ENCODE results near the gene APBA3. TPM values are rescaled to one million over a fixed set of nuclear protein-coding genes. Genes with fewer than 3 reads are reported as not detected.

Gene APBA3
- total RNA-seq, 1 experiment from 2014 or later: 5.8 TPM

DNA sequence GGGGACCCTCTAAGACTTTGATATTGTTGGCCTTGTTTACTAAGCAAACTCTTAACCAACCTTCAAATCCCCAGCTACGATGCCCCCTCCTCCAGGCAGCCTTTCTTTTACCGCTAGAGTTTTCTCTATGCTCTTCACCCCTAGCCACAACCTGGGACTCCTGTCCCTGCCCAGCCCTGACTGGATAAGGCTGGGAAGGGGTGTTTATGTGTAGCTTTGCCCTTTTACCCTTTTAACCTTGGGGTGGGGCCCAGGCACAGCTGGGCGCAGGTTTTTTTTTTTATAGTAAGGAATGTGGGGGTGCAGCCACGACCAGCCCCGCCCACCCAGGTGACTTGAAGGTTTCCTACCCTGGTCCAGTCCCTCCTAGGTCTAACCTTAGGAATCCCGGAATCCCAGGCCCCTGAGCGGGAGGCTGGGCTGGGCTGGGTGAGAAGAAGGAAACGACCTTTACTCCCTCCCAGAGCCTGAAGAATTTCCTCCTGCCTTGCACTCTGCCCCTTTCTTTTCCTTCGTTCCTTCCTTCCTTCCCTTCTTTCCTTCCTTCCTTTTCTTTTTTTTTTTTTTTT is 41.1 kb downstream of the APBA3 start:
- DNase-seq (ENCODE audit: low read depth): no peak

DNA sequence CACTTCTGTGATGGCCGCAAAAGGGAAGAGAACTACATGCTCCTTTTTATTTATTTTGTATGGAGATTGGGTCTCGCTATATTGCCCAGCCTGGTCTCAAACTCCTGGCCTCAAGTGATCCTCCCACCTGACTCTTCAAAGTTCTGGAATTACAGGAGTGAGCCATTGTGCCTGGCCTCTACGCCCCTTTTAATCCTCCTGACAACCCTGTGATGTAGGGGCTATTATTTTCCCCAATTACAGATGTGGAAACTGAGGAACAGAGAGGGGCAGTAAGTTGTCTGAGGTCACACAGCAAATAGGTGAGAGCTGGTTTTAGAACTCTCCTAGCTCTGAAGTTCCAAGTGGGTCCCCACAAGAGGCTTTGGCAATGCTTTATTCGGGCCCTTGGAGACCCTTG is 41.6 kb downstream of the APBA3 start:
- no peak for DNase-seq (ENCODE audit: low read depth)

- DNase-seq (ENCODE audit: low read depth): no peak
Observed at GRCh38 chr19:3716147-3716668, 45.3 kb downstream of the APBA3 start.

GRCh38 chr19:3712663-3713611 is 48.6 kb downstream of the APBA3 start:
- no peak for DNase-seq (ENCODE audit: low read depth)

DNA sequence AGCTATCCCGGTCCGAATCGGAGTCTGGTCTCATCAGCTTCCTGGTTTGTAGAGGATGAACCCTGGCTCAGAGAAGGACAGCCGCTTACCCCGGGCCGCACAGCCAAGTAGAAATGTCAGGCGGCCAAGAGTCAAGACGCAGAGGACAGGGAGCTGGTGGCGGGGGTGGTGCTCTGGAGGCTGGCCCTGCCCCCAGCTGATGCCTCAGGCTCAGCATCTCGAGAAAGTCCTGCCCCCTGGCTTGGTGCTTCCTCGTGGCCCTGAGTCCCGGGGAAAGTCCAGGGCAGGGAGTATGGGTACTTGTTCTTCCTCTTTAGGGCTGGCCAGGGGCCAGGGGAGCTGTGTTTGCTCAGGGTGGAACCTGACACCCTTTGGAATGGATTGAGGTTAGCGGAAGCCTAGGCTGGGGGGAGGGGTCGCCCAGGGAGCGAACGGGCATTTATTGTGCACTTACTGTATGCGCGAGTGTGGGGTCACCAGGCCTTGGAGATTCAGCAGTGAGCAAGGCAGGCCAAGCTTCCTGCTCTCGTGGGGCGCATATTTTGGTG is 51.2 kb downstream of the APBA3 start:
- DNase-seq (ENCODE audit: low read depth): peak; percentile 50

GRCh38 chr19:3708207-3708931 is 53.1 kb downstream of the APBA3 start, which contains the start of gene TJP3:
TJP3 (plus strand) TSS chr19:3708384; CDS start chr19:3728433, 20,049 bp downstream.
- DNase-seq (ENCODE audit: low read depth): no peak

- no peak for DNase-seq (ENCODE audit: low read depth)
Observed at GRCh38 chr19:3707868-3708206, 53.7 kb downstream of the APBA3 start.

- no peak for DNase-seq (ENCODE audit: low read depth)
Observed at GRCh38 chr19:3701200-3701599, 60.3 kb downstream of the APBA3 start.

Other genes starting within 250 kb of the APBA3 start
- gene TEKTIP1, start 222.5 kb downstream of the APBA3 start, total RNA-seq (2014; rRNA removed; shearing (Covaris generic)): not detected in 2 replicates
- gene MFSD12, start 204.1 kb downstream of the APBA3 start, total RNA-seq (2014; rRNA removed; shearing (Covaris generic)): 205 and 240 TPM in 2 replicates
- 135 and 192 TPM in 2 replicates for gene HMG20B, start 188.7 kb downstream of the APBA3 start, total RNA-seq (2014; rRNA removed; shearing (Covaris generic))
- gene GIPC3, start 176.2 kb downstream of the APBA3 start, total RNA-seq (2014; rRNA removed; shearing (Covaris generic)): 0.49 and 0.96 TPM in 2 replicates
- gene TBXA2R, start 154.8 kb downstream of the APBA3 start, total RNA-seq (2014; rRNA removed; shearing (Covaris generic)): 4.3 and 4.4 TPM in 2 replicates
- 16.5 and 21.6 TPM in 2 replicates for gene CACTIN, start 134.9 kb downstream of the APBA3 start, total RNA-seq (2014; rRNA removed; shearing (Covaris generic))
- gene PIP5K1C, start 61.2 kb downstream of the APBA3 start, total RNA-seq (2014; rRNA removed; shearing (Covaris generic)): 13.1 and 13.9 TPM in 2 replicates
- not detected in 2 replicates for gene TJP3, start 53.3 kb downstream of the APBA3 start, total RNA-seq (2014; rRNA removed; shearing (Covaris generic))
- 90.7 and 103 TPM in 2 replicates for gene MRPL54, start 990 bp upstream of the APBA3 start, total RNA-seq (2014; rRNA removed; shearing (Covaris generic))
- gene RAX2, start 10.5 kb upstream of the APBA3 start, total RNA-seq (2014; rRNA removed; shearing (Covaris generic)): not detected in 2 replicates
- not detected in 2 replicates for gene MATK, start 24.7 kb upstream of the APBA3 start, total RNA-seq (2014; rRNA removed; shearing (Covaris generic))
- not detected in 2 replicates for gene ZFR2, start 107.3 kb upstream of the APBA3 start, total RNA-seq (2014; rRNA removed; shearing (Covaris generic))
- not detected in 2 replicates for gene ATCAY, start 119.0 kb upstream of the APBA3 start, total RNA-seq (2014; rRNA removed; shearing (Covaris generic))
- gene NMRK2, start 171.4 kb upstream of the APBA3 start, total RNA-seq (2014; rRNA removed; shearing (Covaris generic)): not detected in 2 replicates
- gene DAPK3, start 209.4 kb upstream of the APBA3 start, total RNA-seq (2014; rRNA removed; shearing (Covaris generic)): 54.1 and 74.7 TPM in 2 replicates
- 579 and 603 TPM in 2 replicates for gene EEF2, start 223.8 kb upstream of the APBA3 start, total RNA-seq (2014; rRNA removed; shearing (Covaris generic))
- 12.5 and 15.9 TPM in 2 replicates for gene PIAS4, start 246.0 kb upstream of the APBA3 start, total RNA-seq (2014; rRNA removed; shearing (Covaris generic))